ENCODE results near the gene MTTP. TPM values are rescaled to one million over a fixed set of nuclear protein-coding genes. Genes with fewer than 3 reads are reported as not detected.

Gene MTTP
- total RNA-seq, 1 donor from 2014 or later: not detected

DNA sequence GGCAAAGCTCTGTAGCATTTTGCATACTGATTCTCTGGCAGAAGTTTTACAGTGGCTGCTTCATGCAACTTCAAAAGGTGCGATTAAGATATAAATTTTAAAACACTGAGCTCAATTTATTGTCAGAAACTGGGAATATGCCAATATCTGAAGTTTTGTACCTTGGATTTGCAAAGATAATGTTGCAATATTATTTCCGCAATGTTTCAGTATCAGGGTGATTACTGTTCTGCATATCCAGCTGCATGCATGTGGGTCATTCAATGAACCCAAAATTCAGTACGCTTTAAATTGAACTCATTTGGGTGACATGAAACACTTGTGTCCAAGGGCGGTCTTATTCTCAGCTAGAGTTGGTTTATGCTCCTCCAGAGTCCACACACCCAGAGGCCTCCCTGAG lies 37.0 kb upstream of the MTTP start:
- H3K36me3 Mint-ChIP-seq: no peaks in the 10 kb centered on the region
- TF ChIP-seq, protein P1, sequence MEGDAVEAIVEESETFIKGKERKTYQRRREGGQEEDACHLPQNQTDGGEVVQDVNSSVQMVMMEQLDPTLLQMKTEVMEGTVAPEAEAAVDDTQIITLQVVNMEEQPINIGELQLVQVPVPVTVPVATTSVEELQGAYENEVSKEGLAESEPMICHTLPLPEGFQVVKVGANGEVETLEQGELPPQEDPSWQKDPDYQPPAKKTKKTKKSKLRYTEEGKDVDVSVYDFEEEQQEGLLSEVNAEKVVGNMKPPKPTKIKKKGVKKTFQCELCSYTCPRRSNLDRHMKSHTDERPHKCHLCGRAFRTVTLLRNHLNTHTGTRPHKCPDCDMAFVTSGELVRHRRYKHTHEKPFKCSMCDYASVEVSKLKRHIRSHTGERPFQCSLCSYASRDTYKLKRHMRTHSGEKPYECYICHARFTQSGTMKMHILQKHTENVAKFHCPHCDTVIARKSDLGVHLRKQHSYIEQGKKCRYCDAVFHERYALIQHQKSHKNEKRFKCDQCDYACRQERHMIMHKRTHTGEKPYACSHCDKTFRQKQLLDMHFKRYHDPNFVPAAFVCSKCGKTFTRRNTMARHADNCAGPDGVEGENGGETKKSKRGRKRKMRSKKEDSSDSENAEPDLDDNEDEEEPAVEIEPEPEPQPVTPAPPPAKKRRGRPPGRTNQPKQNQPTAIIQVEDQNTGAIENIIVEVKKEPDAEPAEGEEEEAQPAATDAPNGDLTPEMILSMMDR (IDR thresholded peaks at IDR 0.05; ENCODE audit: unreplicated experiment): no peak

DNA sequence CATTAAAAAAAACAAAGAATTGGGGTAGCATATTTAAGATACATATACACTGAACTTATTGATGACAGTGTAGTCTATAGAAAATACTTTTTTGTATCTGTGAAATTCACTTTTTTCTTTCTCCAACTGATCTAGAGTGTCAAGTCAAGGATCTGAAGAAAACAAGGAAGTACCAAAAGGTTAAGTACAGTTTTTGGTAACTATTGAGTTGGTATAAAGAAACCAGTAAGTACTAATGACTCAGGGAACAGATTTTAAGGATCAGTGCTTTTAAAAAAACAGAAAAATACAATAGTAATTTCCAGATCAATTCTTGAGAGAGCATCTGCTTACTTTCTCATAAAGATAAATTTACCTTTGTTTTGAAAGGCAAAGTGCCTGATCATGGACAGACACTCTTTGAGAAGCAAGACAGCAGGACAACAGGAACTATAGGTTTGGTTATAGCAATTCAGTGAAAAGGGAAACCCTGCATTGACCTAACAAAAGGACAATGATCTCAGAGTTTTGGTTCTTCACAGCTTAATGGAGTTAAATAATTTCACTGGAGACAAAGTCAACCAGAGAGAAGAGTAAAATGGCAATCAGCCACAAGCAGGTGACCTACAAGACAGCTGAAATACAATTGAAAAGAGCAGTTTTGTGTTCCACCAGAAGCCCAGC lies 34.2 kb upstream of the MTTP start:
- no peaks in the 10 kb centered on the region for H3K36me3 Mint-ChIP-seq
- H3K27me3 Mint-ChIP-seq (ENCODE audit: low read depth): peaks cover 4% of the 10 kb centered on the region
- peaks cover 8% of the 10 kb centered on the region for H3K9me3 Mint-ChIP-seq
- TF ChIP-seq, protein P1 (IDR thresholded peaks at IDR 0.05; ENCODE audit: unreplicated experiment): no peak
- H3K4me1 Mint-ChIP-seq: no peaks in the 10 kb centered on the region
- no peak overlapping the region for H3K27ac Mint-ChIP-seq
- no peak overlapping the region for H3K4me3 Mint-ChIP-seq
- no peak for DNase-seq (ENCODE audit: low spot score in 2 of 2, unreplicated experiment in 2 of 2)

More for the DNA sequence above, 37.0 kb upstream of the MTTP start:
- DNase-seq (ENCODE audit: low spot score in 2 of 2, unreplicated experiment in 2 of 2): no peak
- peaks cover 8% of the 10 kb centered on the region for H3K27me3 Mint-ChIP-seq (ENCODE audit: low read depth)
- no peak overlapping the region for H3K27ac Mint-ChIP-seq
- no peaks in the 10 kb centered on the region for H3K9me3 Mint-ChIP-seq
- no peaks in the 10 kb centered on the region for H3K4me1 Mint-ChIP-seq
- H3K4me3 Mint-ChIP-seq: no peak overlapping the region

DNA sequence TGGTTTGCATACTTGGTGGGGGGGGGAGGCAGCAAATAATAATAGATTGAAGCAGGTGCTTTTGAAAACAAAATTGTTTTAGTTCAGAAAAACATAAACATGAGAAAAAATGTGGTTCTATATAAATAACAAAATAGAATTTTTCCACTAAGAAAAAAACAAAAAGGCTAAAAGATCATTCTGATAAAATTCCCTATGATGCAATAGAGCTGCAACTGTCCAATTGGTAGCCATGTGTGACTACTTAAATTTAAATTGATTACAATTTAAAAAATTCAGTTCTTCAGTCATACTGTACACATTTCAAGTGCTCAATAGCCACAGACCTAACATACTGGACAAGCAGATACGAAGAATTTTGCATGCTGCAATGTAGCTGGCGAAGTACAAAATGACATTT lies 21.8 kb upstream of the MTTP start:
- TF ChIP-seq, protein P1 (IDR thresholded peaks at IDR 0.05; ENCODE audit: unreplicated experiment): no peak
- no peak overlapping the region for H3K4me3 Mint-ChIP-seq
- DNase-seq (ENCODE audit: low spot score in 2 of 2, unreplicated experiment in 2 of 2): no peak
- no peak overlapping the region for H3K27ac Mint-ChIP-seq
- no peaks in the 10 kb centered on the region for H3K36me3 Mint-ChIP-seq
- no peaks in the 10 kb centered on the region for H3K9me3 Mint-ChIP-seq
- H3K27me3 Mint-ChIP-seq (ENCODE audit: low read depth): no peaks in the 10 kb centered on the region
- H3K4me1 Mint-ChIP-seq: no peaks in the 10 kb centered on the region

GRCh38 chr4:99563310-99564186 lies 11.1 kb upstream of the MTTP start, which contains the start of gene TRMT10A:
TRMT10A (minus strand) TSS chr4:99564039; CDS start chr4:99559338, 4,701 bp downstream.
- H3K27ac Mint-ChIP-seq: peak within 1 kb of the TSS; percentile 100
- peaks cover 14% of the 10 kb centered on the region for H3K4me1 Mint-ChIP-seq
- peak; percentile 90 to 96 for DNase-seq (ENCODE audit: low spot score in 2 of 2, unreplicated experiment in 2 of 2)
- H3K9me3 Mint-ChIP-seq: no peaks in the 10 kb centered on the region
- no peaks in the 10 kb centered on the region for H3K36me3 Mint-ChIP-seq
- TF ChIP-seq, protein P1 (IDR thresholded peaks at IDR 0.05; ENCODE audit: unreplicated experiment): no peak
- peak within 1 kb of the TSS; percentile 99 for H3K4me3 Mint-ChIP-seq
- peaks cover 23% of the 10 kb centered on the region for H3K27me3 Mint-ChIP-seq (ENCODE audit: low read depth)

DNA sequence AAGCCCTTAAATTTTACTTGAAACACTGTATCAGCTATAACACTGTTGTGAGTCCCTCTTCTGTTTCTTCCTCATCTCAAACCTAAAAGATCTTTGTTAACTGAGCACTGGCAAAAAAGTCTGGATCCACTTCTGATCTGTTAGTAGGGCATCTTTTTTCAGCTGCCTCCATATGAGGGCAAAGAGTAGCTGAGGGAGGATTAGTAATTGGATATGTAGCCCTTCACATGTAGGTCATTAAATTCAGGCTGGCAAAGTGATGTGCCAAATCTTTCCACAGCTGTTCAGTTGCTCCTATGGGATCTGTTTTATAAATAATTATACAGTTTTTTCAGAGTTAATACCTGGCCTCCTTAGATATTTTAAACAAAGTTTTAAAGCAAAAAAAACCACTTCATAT lies 9.7 kb upstream of the MTTP start:
- H3K27me3 Mint-ChIP-seq (ENCODE audit: low read depth): peaks cover 30% of the 10 kb centered on the region
- H3K4me1 Mint-ChIP-seq: peaks cover 14% of the 10 kb centered on the region
- TF ChIP-seq, protein P1 (IDR thresholded peaks at IDR 0.05; ENCODE audit: unreplicated experiment): no peak

More for the DNA sequence above, 9.7 kb upstream of the MTTP start:
- DNase-seq (ENCODE audit: low spot score in 2 of 2, unreplicated experiment in 2 of 2): no peak
- Mint-ChIP-seq H3K36me3 (no peaks in the 10 kb centered on the region), H3K9me3 (no peaks in the 10 kb centered on the region), H3K27ac (no peak overlapping the region), H3K4me3 (peak overlapping the region; percentile 99)

Measured in mesothelial cell of epicardium (in vitro differentiated cells).